Mucosa of gallbladder (tissue), 1 donor: ENCODE data around the gene NTN1. TPM values are rescaled to one million over a fixed set of nuclear protein-coding genes. Genes with fewer than 3 reads are reported as not detected.

Source experiments
- DNase-seq: peaks from one replicate; pipeline ENCODE4 v3.0.0-alpha.2; 2020; ENCODE audit warnings: low spot score
- total RNA-seq: library from RNA; stranded (reverse); gene quantifications from one replicate; pipeline ENCODE4 v1.2.1, GENCODE V29; 2021
- donor health status: DM: no; HTN: no; CAD: no.

Gene NTN1
- total RNA-seq, 1 donor from 2014 or later: 33.1 TPM

GRCh38 chr17:9215465-9215864 is 194.2 kb downstream of the NTN1 start:
- no peak for DNase-seq

- no peak for DNase-seq
Observed at GRCh38 chr17:9217151-9218056, 196.1 kb downstream of the NTN1 start.

DNA sequence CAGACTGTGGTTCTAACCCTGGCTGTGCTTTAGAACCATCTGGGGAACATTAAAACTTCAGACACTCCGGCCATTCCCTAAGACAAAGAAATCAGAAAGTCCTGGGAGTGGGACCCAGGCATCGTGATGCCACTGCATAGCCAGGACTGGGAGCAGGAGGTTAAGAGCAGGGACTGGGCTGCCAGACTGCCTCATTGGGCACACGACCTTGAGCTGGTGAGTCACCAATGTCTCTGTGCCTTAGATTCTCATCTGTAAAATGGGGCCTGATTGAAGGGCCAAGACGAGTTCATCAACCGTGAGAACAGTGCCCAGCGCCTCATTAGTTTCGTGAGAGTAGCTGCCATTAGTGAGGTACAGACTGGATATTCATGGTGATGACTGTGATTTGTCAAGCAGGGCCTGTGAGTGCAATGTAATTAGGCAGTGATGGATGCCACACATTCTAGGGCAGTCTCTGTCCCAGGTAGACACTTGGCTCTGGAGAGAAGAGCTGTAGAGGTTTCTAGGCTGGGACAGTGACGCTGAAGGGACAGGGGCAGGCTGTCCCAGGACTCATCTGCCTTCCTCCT is 196.8 kb downstream of the NTN1 start:
- no peak for DNase-seq

- no peak for DNase-seq
Observed at GRCh38 chr17:9218911-9219310, 197.6 kb downstream of the NTN1 start.

DNA sequence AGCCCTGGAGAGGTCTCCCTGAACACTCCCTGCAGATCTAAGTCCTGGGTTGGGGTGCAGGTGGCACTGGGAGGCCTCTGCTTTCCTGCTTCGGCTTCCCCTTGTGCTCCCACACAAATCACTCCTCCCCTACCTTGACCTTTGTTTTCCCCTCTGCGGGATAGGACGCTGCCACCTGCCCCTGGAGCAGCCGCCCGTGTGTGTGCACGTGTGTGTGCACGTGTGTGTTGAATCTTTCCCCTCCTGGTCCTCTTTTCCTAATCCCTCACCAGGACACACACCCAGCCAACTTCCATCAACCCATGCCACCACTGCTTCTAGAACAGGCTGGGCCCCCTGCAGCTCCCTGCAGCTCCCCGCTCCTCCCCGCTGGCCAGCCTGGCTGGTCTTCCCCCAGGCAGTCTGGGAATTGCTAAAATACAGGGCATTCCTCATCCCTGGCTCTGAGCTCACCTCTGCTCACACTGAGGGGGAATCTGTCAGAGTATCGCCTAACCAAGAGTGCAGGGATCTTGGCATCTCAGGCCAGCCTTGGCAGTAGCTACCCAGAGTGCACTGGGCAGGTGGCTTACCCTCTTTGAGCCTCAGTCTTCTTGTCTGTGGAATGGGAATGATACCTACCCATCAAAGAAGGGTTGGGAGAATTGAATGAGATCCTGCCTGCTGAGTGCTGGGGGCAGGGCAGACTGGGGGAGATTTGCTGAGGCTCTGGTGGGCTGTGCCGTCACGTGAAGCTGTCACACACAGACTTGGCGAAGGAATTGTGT is 198.5 kb downstream of the NTN1 start:
- DNase-seq: no peak

- DNase-seq: no peak
Observed at GRCh38 chr17:9220398-9221146, 199.3 kb downstream of the NTN1 start.

GRCh38 chr17:9221147-9221921 is 200.0 kb downstream of the NTN1 start:
- no peak for DNase-seq

- DNase-seq: no peak
Observed at GRCh38 chr17:9221922-9222180, 200.5 kb downstream of the NTN1 start.

DNA sequence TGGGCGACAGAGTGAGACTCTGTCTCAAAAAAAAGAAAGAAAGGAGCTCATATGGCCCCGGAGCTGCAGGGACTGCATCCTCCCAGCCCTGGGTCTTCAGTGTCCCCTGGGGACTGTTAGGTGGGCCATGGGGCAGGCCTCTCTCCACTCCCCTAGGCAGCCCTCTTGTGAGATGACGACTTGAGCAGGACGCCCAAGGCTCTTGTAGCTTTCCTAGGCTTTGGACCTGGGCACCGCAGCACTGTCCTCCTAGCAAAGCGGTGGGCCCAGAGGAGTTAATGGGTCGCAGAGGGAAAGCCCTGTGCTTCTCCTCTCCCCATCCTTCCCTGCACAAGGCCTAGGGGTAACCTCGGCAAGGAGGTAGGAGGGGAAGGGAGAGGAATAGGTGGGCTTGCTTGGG is 202.2 kb downstream of the NTN1 start:
- DNase-seq: no peak

GRCh38 chr17:9224485-9224884 is 203.2 kb downstream of the NTN1 start:
- DNase-seq: no peak

GRCh38 chr17:9225305-9226101 is 204.2 kb downstream of the NTN1 start:
- DNase-seq: no peak

- DNase-seq: no peak
Observed at GRCh38 chr17:9226130-9226793, 205.0 kb downstream of the NTN1 start.

GRCh38 chr17:9226794-9227135 is 205.5 kb downstream of the NTN1 start:
- no peak for DNase-seq

DNA sequence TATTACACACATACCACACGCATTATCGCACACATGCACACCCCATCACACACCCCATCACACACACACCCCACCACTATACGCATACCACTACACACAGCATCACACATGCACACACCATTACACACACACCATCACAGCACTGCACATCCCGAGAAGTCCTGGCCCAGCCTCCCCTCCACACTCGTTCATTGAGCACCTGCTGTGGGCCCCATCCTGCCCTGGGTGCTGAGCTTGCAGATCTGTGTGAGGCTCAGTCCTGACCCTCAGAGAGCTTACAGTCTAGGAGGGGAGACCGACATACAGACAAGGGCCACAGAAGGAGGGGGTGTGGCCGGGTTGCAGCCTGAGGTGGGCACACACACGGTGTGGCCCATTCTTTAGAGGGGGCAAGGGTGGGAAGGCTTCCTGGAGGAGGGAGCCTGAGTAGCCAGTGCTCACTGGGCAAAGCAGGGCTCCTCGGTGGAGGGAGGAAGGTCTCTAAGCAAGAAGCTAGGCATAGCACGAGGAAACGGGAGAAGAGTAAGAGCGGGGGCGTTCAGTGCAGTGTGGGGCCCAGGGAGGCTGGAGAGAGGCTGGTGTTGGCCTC is 206.6 kb downstream of the NTN1 start:
- DNase-seq: no peak

DNA sequence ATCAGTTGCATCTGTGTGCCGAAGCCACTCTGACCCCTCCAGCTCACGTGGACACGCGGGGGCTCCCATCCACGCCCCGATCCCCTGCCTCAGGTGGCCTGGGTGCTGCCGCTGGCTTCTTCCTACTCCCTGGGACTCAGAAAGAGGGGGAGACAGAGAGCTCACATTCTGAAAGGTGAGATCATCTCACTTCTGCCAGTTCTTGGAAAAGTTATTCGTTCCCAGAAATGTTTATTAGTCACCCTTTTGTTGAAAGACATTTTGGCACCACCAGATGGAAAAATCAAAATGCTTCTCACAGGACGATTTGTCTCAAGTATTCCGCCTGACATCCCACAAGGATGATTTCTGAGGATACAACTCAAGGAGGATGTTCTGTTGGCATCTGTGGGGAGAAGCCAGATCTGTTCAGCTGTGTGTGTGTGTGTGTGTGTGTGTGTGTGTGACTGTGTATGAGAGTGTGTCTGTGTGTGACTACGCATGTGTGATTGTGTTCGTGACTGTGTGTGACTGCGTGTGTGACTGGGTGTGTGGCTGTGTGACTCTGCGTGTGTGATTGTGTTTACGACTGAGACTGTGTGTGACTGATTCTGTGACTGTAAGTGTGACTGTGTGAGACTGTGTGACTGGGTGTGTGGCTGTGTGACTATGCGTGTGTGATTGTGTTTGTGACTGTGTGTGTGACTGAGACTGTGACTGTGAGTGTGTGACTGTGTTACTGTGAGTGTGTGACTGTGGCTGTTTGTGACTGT is 207.3 kb downstream of the NTN1 start:
- no peak for DNase-seq

GRCh38 chr17:9229160-9229825 is 208.0 kb downstream of the NTN1 start:
- DNase-seq: no peak

- DNase-seq: no peak
Observed at GRCh38 chr17:9229826-9230201, 208.5 kb downstream of the NTN1 start.

GRCh38 chr17:9230346-9230745 is 209.0 kb downstream of the NTN1 start:
- DNase-seq: no peak
